ENCODE results near the gene EML5. TPM values are rescaled to one million over a fixed set of nuclear protein-coding genes. Genes with fewer than 3 reads are reported as not detected.
A peak's percentile ranks its signal among the peaks of the same experiment; 100 is the strongest.

Gene EML5
- 1.0 and 1.6 TPM in 2 replicates for total RNA-seq (2014; rRNA removed; shearing (Covaris generic))
- 0.16 and 0.18 TPM in 2 replicates for polyA plus RNA-seq (2016; fragmentation: Nextera tagmentation; extraction: Ambion mirVana)
- long read RNA-seq, partial matches to known transcripts: 1 of 1 reads
- long read RNA-seq, other reads (novel, unspliced or antisense): 0 of 1 reads

DNA sequence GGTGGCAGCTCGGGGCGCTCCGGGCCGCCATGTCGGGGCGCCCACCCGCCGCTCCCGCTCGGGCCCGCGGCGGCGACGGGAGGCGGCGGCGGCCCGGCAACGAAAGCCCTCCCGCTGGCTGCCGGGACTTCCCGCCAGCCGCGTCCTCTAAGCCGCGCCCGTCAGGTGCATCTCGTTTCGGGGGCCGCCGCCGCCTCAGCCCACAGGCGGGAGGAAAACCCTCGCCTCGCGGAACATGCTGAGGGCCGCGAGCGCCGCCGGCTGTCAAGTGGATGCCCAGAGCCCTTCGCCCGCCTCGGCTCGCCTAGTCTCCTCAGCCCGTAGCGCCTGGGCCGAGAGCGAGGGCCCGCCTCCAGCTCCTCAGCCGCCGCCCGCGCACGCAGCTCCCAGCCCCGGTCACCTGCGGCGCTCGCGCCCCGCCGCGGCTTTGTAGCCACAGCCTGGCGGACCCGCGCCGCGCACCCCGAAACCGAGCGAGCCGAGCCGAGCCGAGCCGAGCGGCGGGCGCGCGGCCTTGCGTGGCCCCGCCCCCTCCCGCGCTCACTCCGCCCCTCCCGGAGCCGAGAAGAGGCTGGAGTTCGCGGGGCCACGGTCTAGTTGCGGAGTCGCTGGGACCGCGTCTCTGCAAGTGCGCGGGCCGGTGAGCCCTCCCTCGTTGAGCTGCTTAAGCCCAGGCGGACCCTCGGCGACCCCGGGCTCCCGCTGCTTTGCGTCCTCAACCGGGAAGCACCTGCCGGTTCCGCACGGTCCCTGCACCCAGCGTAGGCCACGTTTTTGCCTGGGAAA lies at the start of gene EML5:
TSS of gene EML5 (minus strand) at position 481 of the 786 bp plus-strand sequence. CDS start at position 31, 450 bp downstream.
- no peaks in the 10 kb centered on the region for H3K79me2 ChIP-seq (replicated peaks; ENCODE audit: insufficient read depth)
- no peaks in the 10 kb centered on the region for H3F3A ChIP-seq (replicated peaks; ENCODE audit: low read depth)
- no peak within 1 kb of the TSS for H3K27ac ChIP-seq (ENCODE audit: low read depth)
- H3K9me2 ChIP-seq (ENCODE audit: insufficient read depth): no peaks in the 10 kb centered on the region
- H2AFZ ChIP-seq: peak within 1 kb of the TSS; percentile 99
- peak within 1 kb of the TSS; percentile 80 for H3K4me2 ChIP-seq
- DNase-seq (ENCODE audit: low spot score) (peak; percentile 86), ATAC-seq (peak; percentile 93)
- H3K27me3 Mint-ChIP-seq (ENCODE audit: insufficient read depth, low read depth, poor library complexity): peaks cover 29% of the 10 kb centered on the region
- H3K36me3 ChIP-seq (ENCODE audit: insufficient read depth): no peaks in the 10 kb centered on the region
- no peak within 1 kb of the TSS for H3K27ac Mint-ChIP-seq
- H3K9me3 Mint-ChIP-seq: no peaks in the 10 kb centered on the region; the same call in 2 of the 3 replicates
- peaks cover 4% of the 10 kb centered on the region; the same call in 1 of the 2 replicates for H3K4me1 ChIP-seq (ENCODE audit: insufficient read depth)
- TF ChIP-seq, protein P1, sequence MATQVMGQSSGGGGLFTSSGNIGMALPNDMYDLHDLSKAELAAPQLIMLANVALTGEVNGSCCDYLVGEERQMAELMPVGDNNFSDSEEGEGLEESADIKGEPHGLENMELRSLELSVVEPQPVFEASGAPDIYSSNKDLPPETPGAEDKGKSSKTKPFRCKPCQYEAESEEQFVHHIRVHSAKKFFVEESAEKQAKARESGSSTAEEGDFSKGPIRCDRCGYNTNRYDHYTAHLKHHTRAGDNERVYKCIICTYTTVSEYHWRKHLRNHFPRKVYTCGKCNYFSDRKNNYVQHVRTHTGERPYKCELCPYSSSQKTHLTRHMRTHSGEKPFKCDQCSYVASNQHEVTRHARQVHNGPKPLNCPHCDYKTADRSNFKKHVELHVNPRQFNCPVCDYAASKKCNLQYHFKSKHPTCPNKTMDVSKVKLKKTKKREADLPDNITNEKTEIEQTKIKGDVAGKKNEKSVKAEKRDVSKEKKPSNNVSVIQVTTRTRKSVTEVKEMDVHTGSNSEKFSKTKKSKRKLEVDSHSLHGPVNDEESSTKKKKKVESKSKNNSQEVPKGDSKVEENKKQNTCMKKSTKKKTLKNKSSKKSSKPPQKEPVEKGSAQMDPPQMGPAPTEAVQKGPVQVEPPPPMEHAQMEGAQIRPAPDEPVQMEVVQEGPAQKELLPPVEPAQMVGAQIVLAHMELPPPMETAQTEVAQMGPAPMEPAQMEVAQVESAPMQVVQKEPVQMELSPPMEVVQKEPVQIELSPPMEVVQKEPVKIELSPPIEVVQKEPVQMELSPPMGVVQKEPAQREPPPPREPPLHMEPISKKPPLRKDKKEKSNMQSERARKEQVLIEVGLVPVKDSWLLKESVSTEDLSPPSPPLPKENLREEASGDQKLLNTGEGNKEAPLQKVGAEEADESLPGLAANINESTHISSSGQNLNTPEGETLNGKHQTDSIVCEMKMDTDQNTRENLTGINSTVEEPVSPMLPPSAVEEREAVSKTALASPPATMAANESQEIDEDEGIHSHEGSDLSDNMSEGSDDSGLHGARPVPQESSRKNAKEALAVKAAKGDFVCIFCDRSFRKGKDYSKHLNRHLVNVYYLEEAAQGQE (IDR thresholded peaks at IDR 0.05; ENCODE audit: unreplicated experiment): no peak
- TF ChIP-seq, protein P2, sequence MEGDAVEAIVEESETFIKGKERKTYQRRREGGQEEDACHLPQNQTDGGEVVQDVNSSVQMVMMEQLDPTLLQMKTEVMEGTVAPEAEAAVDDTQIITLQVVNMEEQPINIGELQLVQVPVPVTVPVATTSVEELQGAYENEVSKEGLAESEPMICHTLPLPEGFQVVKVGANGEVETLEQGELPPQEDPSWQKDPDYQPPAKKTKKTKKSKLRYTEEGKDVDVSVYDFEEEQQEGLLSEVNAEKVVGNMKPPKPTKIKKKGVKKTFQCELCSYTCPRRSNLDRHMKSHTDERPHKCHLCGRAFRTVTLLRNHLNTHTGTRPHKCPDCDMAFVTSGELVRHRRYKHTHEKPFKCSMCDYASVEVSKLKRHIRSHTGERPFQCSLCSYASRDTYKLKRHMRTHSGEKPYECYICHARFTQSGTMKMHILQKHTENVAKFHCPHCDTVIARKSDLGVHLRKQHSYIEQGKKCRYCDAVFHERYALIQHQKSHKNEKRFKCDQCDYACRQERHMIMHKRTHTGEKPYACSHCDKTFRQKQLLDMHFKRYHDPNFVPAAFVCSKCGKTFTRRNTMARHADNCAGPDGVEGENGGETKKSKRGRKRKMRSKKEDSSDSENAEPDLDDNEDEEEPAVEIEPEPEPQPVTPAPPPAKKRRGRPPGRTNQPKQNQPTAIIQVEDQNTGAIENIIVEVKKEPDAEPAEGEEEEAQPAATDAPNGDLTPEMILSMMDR (conservative IDR thresholded peaks at IDR 0.05; ENCODE audit: low read depth in 2 of 2): peak in 1 of 2 experiments; percentile 7; a peak in 2 of 4 replicates
- peak; percentile 59 for TF ChIP-seq POLR2AphosphoS5 (IDR thresholded peaks at IDR 0.05; ENCODE audit: low read depth)
- H3K36me3 Mint-ChIP-seq (ENCODE audit: low read depth): no peaks in the 10 kb centered on the region
- H3K4me3 Mint-ChIP-seq: peak within 1 kb of the TSS; percentile 83
- H3K4me3 ChIP-seq: peak within 1 kb of the TSS; percentile 73
- peaks cover 53% of the 10 kb centered on the region for H3K27me3 ChIP-seq (ENCODE audit: insufficient read depth)
- no peaks in the 10 kb centered on the region for H3K4me1 Mint-ChIP-seq
- no peaks in the 10 kb centered on the region for H4K20me1 ChIP-seq (replicated peaks; ENCODE audit: insufficient read depth)

DNA sequence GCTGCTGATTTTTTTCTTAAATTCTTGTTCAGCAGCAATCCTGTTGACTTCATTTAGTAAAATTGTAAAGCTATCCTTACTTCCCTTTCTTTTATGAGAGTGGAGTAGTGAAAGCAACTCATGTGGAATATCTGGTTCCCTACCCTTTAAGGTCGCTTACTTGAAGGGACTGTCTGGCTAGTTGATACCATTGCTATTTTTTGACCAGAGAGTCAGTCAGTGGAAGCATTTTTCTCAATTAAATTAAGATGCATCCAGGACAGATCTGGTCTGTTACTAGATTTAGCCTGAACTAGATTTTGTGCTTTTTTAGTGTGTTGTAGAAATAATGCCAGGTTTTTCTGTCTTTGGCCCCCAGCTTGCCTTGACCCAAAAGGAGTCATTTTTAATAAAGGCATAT lies 49.7 kb upstream of the EML5 start:
- no peaks in the 10 kb centered on the region for H4K20me1 ChIP-seq (replicated peaks; ENCODE audit: insufficient read depth)
- TF ChIP-seq, protein P2 (conservative IDR thresholded peaks at IDR 0.05; ENCODE audit: low read depth in 2 of 2): no peak
- TF ChIP-seq, protein P3, sequence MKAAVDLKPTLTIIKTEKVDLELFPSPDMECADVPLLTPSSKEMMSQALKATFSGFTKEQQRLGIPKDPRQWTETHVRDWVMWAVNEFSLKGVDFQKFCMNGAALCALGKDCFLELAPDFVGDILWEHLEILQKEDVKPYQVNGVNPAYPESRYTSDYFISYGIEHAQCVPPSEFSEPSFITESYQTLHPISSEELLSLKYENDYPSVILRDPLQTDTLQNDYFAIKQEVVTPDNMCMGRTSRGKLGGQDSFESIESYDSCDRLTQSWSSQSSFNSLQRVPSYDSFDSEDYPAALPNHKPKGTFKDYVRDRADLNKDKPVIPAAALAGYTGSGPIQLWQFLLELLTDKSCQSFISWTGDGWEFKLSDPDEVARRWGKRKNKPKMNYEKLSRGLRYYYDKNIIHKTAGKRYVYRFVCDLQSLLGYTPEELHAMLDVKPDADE (IDR thresholded peaks at IDR 0.05): no peak
- TF ChIP-seq, protein P1 (IDR thresholded peaks at IDR 0.05; ENCODE audit: unreplicated experiment): no peak
- no peak for TF ChIP-seq EZH2 (IDR thresholded peaks at IDR 0.05; ENCODE audit: low read depth, unreplicated experiment)
- no peak for TF ChIP-seq JUNB (IDR thresholded peaks at IDR 0.05; ENCODE audit: unreplicated experiment)

More for the DNA sequence above, 49.7 kb upstream of the EML5 start:
- Histone ChIP-seq H3K79me2 (replicated peaks; ENCODE audit: insufficient read depth) (no peaks in the 10 kb centered on the region), H3K27ac (ENCODE audit: low read depth) (no peak overlapping the region), H3F3A (replicated peaks; ENCODE audit: low read depth) (no peaks in the 10 kb centered on the region), H3K4me1 (ENCODE audit: insufficient read depth) (no peaks in the 10 kb centered on the region), H3K36me3 (ENCODE audit: insufficient read depth) (no peaks in the 10 kb centered on the region), H3K27me3 (ENCODE audit: insufficient read depth) (no peaks in the 10 kb centered on the region), H3K4me2 (no peak overlapping the region), H3K9me2 (ENCODE audit: insufficient read depth) (no peaks in the 10 kb centered on the region), H2AFZ (no peak overlapping the region), H3K4me3 (no peak overlapping the region)
- ATAC-seq (no peak), DNase-seq (ENCODE audit: low spot score) (no peak)
- Mint-ChIP-seq H3K4me1 (peaks cover 2% of the 10 kb centered on the region; the same call in 1 of the 3 replicates), H3K9me3 (no peaks in the 10 kb centered on the region), H3K27me3 (ENCODE audit: insufficient read depth, low read depth, poor library complexity) (peaks cover 2% of the 10 kb centered on the region), H3K36me3 (ENCODE audit: low read depth) (no peaks in the 10 kb centered on the region), H3K4me3 (no peak overlapping the region), H3K27ac (no peak overlapping the region)

Measured in GM23338 (cell line).